Frontal cortex (tissue), 4 donors: ENCODE results near the gene SAMD5. TPM values are rescaled to one million over a fixed set of nuclear protein-coding genes. Genes with fewer than 3 reads are reported as not detected.

ENCODE experiments used
- DNase-seq, 2 donors: peaks; one replicate each; pipeline ENCODE4 v3.0.0; 2012; ENCODE audit warnings: low spot score in 2 of 2
- FAIRE-seq: peaks from 2 replicates; lab custom pipeline; 2012; peaks lifted over from hg19 to GRCh38; lab: Jason Lieb, UNC
- total RNA-seq: library from RNA; depleted of rRNA; stranded (reverse); fragments of >200 nt; gene quantifications from one replicate; pipeline ENCODE4 v1.2.3, GENCODE V29; 2014
- donor health status: control.
- donor health status: control.
- donor health status: control.

The SAMD5 gene
- total RNA-seq, 1 donor from 2014 or later: 11.8 TPM

DNA sequence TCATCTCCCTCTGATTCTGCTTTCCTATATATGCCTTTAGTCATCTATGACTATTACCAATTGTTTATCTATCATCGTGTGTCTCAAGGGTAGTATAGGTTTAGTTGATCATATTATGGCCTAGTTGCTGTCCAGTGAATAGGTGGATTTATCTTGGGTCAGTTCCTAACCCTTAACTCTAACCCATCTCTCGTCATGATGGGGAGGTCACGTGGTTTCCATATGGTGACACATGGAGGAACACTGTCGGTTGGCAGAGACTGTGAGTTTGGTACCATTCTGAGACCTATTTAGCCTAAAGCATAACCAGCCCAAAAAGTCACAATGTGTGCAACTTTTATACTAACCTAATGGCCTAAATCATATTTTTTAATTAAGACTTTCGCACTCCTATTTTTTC, 103.5 kb downstream of the SAMD5 start:
- DNase-seq (no peak), FAIRE-seq (no peak)

GRCh38 chr6:147614501-147614900, 106.0 kb downstream of the SAMD5 start:
- DNase-seq (no peak), FAIRE-seq (no peak)

DNA sequence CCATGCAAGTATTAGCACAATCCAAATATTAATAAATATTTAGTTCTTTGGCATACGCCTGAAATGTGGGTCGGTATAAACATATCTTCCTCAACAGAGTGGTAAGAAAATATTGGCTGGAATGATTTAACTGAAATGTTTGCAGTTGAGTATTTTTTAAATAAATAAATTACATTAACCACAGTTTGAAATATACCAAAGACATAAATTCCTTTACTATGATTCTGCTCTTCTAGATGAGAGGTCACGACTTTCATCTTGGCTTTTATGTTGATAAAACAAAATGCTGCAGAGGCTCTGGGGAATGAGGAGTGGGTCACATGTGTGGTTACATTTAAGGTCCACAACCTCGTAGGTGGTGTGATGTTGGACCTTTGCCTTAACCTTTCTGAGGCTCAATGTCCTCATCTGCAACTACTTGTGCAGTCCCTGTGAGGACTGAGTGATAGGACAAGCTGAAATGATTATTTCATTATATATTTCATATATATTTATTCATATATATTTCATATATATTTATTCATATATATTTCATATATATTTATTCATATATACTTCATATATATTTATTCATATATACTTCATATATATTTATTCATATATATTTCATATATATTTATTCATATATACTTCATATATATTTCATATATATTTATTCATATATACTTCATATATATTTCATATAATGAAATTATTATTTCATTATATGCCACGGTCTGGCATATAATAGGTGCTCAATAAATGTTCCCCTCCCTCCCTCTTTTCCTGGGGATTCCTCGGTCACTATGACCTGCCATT, 107.4 kb downstream of the SAMD5 start:
- DNase-seq: no peak
- peak; percentile 99 for FAIRE-seq

DNA sequence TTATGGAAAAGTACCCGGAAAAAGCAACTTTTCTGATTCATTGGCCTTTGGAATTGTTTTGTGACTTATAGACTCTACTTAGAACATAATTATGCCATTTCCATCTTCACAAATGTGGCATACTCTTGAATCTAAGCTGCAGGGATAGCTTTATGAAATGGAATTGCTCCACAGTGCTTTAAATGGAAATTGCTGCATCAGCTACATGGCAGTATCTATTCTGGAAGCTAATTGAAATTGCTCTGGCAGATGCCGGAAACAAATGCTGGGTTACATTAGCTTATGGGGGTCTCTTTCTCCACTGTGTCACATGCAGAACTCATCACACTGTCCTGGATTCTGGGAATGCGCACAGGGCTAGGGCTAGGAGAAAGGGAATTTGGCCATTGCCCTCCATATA, 108.9 kb downstream of the SAMD5 start:
- DNase-seq (no peak), FAIRE-seq (no peak)

DNA sequence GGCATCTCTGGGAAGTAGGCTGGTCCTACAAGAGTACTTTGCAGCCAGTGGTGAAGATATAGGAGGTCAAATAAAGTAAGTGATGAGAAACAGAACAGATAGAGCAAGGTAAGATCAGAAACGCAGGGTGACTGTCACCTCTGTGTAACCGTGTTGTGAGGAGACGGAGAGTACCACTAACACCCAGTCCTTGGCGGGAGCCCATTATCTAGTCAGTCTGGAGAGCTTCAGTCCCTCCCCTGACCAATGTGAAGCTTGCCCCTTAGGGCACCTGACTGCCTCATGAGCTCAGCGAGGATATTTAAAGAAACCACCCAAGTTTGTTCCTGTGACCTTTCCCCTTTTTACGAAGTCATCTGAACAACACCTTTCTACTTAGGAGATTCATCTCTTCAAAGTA, 110.0 kb downstream of the SAMD5 start:
- DNase-seq (no peak), FAIRE-seq (no peak)

DNA sequence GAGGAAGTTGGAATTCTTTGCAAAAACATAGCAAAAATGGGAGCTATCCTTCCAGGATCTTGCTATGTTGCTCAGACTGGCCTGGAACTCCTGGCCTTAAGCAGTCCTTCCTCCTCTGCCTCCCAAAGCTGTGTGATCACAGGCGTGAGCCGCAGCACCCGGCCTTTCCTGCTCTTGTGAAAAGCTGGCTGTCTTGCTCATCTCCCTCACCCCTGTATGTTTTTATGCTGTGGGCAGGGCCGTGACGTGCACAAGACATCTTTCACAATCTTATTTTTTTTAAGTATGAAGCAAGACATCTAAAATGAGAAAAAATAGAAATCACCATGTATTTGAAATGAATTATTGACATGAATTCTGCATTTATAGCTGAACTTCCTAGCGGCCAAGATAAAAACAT, 110.4 kb downstream of the SAMD5 start:
- no peak for FAIRE-seq
- no peak for DNase-seq
